Measurements from ENCODE around the gene CADPS2. TPM values are rescaled to one million over a fixed set of nuclear protein-coding genes. Genes with fewer than 3 reads are reported as not detected.

The CADPS2 gene
- total RNA-seq, 1 donor from 2014 or later: 19.1 TPM

DNA sequence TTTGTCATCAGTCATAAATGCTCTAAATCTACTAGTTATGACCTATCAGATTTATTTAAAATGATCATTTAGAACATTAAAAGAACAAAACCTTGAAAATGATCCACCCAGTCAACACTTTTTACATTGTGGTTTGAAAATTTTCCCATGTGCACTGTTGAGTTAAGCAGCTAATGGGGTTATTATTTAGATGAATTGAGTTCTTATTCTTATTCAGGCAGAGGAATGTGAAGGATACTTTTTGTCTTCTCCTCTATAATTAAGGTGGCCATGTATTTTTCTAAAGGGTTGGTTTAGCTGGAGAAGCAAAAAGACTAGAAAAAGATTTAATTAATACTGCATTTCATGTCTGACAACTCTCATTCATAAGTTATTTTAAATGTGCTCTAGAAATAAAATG, 506.8 kb downstream of the CADPS2 start:
- Histone ChIP-seq H3K79me2 (ENCODE audit: low read depth) (no peaks in the 10 kb centered on the region), H4K20me1 (ENCODE audit: low read depth) (no peaks in the 10 kb centered on the region), H3K27ac (peak overlapping the region; percentile 39), H3F3A (ENCODE audit: low read depth) (peaks cover 51% of the 10 kb centered on the region), H3K9me3 (ENCODE audit: low read depth) (no peaks in the 10 kb centered on the region), H3K4me3 (no peak overlapping the region), H3K27me3 (no peaks in the 10 kb centered on the region), H3K36me3 (no peaks in the 10 kb centered on the region), H3K4me2 (peak overlapping the region; percentile 52), H3K9ac (no peak overlapping the region), H2AFZ (replicated peaks) (no peak overlapping the region), H3K4me1 (peaks cover 69% of the 10 kb centered on the region)
- Mint-ChIP-seq H3K4me1 (peaks cover 28% of the 10 kb centered on the region), H3K9me3 (no peaks in the 10 kb centered on the region), H3K4me3 (no peak overlapping the region), H3K27ac (no peak overlapping the region), H3K27me3 (ENCODE audit: insufficient read depth, low read depth) (no peaks in the 10 kb centered on the region), H3K36me3 (no peaks in the 10 kb centered on the region)
- TF ChIP-seq EZH2phosphoT487 (IDR thresholded peaks at IDR 0.05) (no peak), EZH2 (IDR thresholded peaks at IDR 0.05) (no peak)
- TF ChIP-seq, protein P1, sequence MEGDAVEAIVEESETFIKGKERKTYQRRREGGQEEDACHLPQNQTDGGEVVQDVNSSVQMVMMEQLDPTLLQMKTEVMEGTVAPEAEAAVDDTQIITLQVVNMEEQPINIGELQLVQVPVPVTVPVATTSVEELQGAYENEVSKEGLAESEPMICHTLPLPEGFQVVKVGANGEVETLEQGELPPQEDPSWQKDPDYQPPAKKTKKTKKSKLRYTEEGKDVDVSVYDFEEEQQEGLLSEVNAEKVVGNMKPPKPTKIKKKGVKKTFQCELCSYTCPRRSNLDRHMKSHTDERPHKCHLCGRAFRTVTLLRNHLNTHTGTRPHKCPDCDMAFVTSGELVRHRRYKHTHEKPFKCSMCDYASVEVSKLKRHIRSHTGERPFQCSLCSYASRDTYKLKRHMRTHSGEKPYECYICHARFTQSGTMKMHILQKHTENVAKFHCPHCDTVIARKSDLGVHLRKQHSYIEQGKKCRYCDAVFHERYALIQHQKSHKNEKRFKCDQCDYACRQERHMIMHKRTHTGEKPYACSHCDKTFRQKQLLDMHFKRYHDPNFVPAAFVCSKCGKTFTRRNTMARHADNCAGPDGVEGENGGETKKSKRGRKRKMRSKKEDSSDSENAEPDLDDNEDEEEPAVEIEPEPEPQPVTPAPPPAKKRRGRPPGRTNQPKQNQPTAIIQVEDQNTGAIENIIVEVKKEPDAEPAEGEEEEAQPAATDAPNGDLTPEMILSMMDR (IDR thresholded peaks at IDR 0.05): no peak
- no peak for DNase-seq (ENCODE audit: low spot score)

DNA sequence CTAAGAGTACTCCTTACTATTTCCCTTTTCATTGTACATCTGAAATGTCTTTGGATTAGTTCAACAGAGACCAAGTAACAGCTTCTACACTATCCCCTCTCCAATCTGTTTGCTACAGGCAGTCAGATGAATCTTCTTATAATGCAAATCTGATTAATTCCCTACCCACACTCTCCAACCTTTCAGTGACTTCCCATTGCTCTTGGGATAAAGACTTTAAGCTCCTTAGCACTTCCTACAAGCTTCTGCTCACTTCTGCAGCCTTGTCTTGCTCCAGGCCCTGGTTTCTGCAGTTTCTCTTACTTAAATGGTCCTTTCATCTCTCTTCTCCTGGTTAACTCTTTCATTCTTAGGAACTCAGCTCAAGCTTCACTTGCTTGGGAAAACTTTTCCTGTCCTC, 516.5 kb downstream of the CADPS2 start:
- H3K27me3 Mint-ChIP-seq (ENCODE audit: insufficient read depth, low read depth): no peaks in the 10 kb centered on the region
- peak; percentile 58 for DNase-seq (ENCODE audit: low spot score)

DNA sequence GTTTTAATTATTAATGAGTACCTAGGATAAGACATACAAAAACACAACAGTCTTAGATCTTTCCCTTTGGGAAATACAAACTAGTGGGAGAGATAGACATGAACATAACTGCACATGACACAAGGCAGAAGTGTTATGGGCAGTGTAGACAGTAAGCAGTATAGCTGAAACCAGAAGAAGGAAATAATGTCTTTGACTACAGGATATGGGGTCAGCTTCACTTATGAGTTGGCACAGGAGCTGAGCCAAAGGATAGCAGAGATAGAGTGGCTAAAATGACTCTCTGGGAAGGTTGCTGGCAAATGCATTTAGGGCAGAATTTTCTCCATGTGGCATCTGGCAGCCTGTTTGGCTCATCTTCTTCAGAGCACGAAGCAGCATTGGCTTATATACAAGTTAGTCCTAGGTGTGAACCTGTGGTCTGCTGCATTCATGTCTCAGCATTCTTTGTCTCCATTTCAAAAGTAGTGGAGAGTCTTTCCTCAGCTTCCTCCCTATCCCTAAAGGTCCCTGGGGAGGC, 521.4 kb downstream of the CADPS2 start:
- Mint-ChIP-seq H3K27ac (no peak overlapping the region), H3K27me3 (ENCODE audit: insufficient read depth, low read depth) (no peaks in the 10 kb centered on the region), H3K9me3 (no peaks in the 10 kb centered on the region), H3K4me3 (no peak overlapping the region), H3K36me3 (no peaks in the 10 kb centered on the region), H3K4me1 (peaks cover 12% of the 10 kb centered on the region)
- H4K20me1 ChIP-seq (ENCODE audit: low read depth): no peaks in the 10 kb centered on the region
- H3K4me3 ChIP-seq: no peak overlapping the region
- H3F3A ChIP-seq (ENCODE audit: low read depth): peaks cover 34% of the 10 kb centered on the region
- H2AFZ ChIP-seq (replicated peaks): peak overlapping the region; percentile 5
- H3K9me3 ChIP-seq (ENCODE audit: low read depth): no peaks in the 10 kb centered on the region
- H3K4me2 ChIP-seq: peak overlapping the region; percentile 39
- no peaks in the 10 kb centered on the region for H3K36me3 ChIP-seq
- H3K27me3 ChIP-seq: no peaks in the 10 kb centered on the region
- no peaks in the 10 kb centered on the region for H3K79me2 ChIP-seq (ENCODE audit: low read depth)
- DNase-seq (ENCODE audit: low spot score): no peak
- peaks cover 44% of the 10 kb centered on the region for H3K4me1 ChIP-seq
- TF ChIP-seq, protein P1 (IDR thresholded peaks at IDR 0.05): no peak
- TF ChIP-seq EZH2phosphoT487 (IDR thresholded peaks at IDR 0.05) (no peak), EZH2 (IDR thresholded peaks at IDR 0.05) (no peak)
- H3K27ac ChIP-seq: no peak overlapping the region
- no peak overlapping the region for H3K9ac ChIP-seq

More for the DNA sequence above, 516.5 kb downstream of the CADPS2 start:
- Histone ChIP-seq H3K27ac (peak overlapping the region; percentile 73), H3K4me3 (no peak overlapping the region), H3F3A (ENCODE audit: low read depth) (peaks cover 39% of the 10 kb centered on the region), H3K4me2 (peak overlapping the region; percentile 60), H3K36me3 (no peaks in the 10 kb centered on the region), H3K9me3 (ENCODE audit: low read depth) (no peaks in the 10 kb centered on the region), H3K79me2 (ENCODE audit: low read depth) (no peaks in the 10 kb centered on the region), H3K9ac (no peak overlapping the region), H3K27me3 (no peaks in the 10 kb centered on the region), H3K4me1 (peaks cover 60% of the 10 kb centered on the region), H2AFZ (replicated peaks) (no peak overlapping the region), H4K20me1 (ENCODE audit: low read depth) (no peaks in the 10 kb centered on the region)
- no peaks in the 10 kb centered on the region for H3K36me3 Mint-ChIP-seq
- peaks cover 10% of the 10 kb centered on the region for H3K4me1 Mint-ChIP-seq
- H3K27ac Mint-ChIP-seq: no peak overlapping the region
- H3K9me3 Mint-ChIP-seq: no peaks in the 10 kb centered on the region
- no peak overlapping the region for H3K4me3 Mint-ChIP-seq
- TF ChIP-seq EZH2 (IDR thresholded peaks at IDR 0.05) (no peak), EZH2phosphoT487 (IDR thresholded peaks at IDR 0.05) (peak; percentile 21)

DNA sequence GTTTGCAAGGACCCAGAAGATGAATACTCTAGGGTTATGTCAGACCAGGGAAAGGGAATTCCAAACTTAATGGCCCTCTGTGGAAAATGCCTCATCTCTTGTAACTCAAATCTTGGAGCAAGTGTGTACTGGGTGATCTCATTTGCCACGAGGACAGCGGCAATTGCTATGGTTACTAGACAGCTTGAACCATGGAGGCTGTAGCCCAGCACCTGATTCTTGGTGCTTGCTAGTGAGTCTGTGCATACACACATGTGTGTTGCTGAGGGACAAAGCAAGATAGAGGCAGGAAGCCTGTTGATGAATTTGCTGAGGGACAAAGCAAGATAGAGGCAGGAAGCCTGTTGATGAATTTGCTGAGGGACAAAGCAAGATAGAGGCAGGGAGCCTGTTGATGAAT, 523.1 kb downstream of the CADPS2 start:
- H3F3A ChIP-seq (ENCODE audit: low read depth): peaks cover 27% of the 10 kb centered on the region
- H3K27me3 ChIP-seq: no peaks in the 10 kb centered on the region
- H3K4me3 Mint-ChIP-seq: no peak overlapping the region
- H3K36me3 ChIP-seq: peaks cover 2% of the 10 kb centered on the region
- H3K4me2 ChIP-seq: no peak overlapping the region
- no peak for TF ChIP-seq EZH2phosphoT487 (IDR thresholded peaks at IDR 0.05)
- no peak for TF ChIP-seq EZH2 (IDR thresholded peaks at IDR 0.05)
- TF ChIP-seq, protein P1 (IDR thresholded peaks at IDR 0.05): no peak
- H3K27ac Mint-ChIP-seq: no peak overlapping the region
- DNase-seq (ENCODE audit: low spot score): no peak
- no peaks in the 10 kb centered on the region for H3K9me3 Mint-ChIP-seq
- no peaks in the 10 kb centered on the region for H3K79me2 ChIP-seq (ENCODE audit: low read depth)
- no peak overlapping the region for H3K4me3 ChIP-seq
- peaks cover 6% of the 10 kb centered on the region for H3K4me1 Mint-ChIP-seq
- no peak overlapping the region for H3K27ac ChIP-seq
- H3K4me1 ChIP-seq: peaks cover 38% of the 10 kb centered on the region
- H3K9ac ChIP-seq: no peak overlapping the region
- H4K20me1 ChIP-seq (ENCODE audit: low read depth): no peaks in the 10 kb centered on the region
- H3K9me3 ChIP-seq (ENCODE audit: low read depth): no peaks in the 10 kb centered on the region
- H2AFZ ChIP-seq (replicated peaks): peak overlapping the region; percentile 44
- H3K36me3 Mint-ChIP-seq: no peaks in the 10 kb centered on the region
- no peaks in the 10 kb centered on the region for H3K27me3 Mint-ChIP-seq (ENCODE audit: insufficient read depth, low read depth)

Measured in neural progenitor cell (in vitro differentiated cells).